Left colon (tissue), 2 donors: ENCODE measurements around the gene SAP30BP. TPM values are rescaled to one million over a fixed set of nuclear protein-coding genes. Genes with fewer than 3 reads are reported as not detected.
A peak's percentile ranks its signal among the peaks of the same experiment; 100 is the strongest.

Experiments used
- ATAC-seq: fragments of 200-7000 bp; cut with Tn5 transposase; one replicate; pipeline ENCODE4 v1.9.1; 2020; ENCODE audit warnings: mild to moderate bottlenecking, moderate library complexity
- DNase-seq, 2 donors: peaks; one replicate each; pipeline ENCODE4 v3.0.0-alpha.2; 2020
- intact Hi-C, 2 donors: fragments of 100-400 bp; cut with DNase I in 1 of 2; cut with micrococcal nuclease in 1 of 2; formaldehyde crosslinking; loops; one replicate each; pipeline versions ENCODE4 v1.11.2 to v1.14.0; 2022; cut with DNase I, micrococcal nuclease
- total RNA-seq, 2 donors: library from RNA; stranded (reverse); fragmentation: NEBNext Ultra II Directional; extraction: Animal tissue kit (Norgen Biotek cat#: 25700); gene quantifications; one replicate each; pipeline ENCODE4 v1.2.1, GENCODE V29; 2021
- donor health status: DM: no; HTN: no; CAD: no.
- donor health status: DM: yes; HTN: yes; CAD: no.

The SAP30BP gene
- total RNA-seq, 2 donors from 2014 or later, result 72.1 to 72.5 TPM

- DNase-seq (no peak), ATAC-seq (no peak)
- intact Hi-C loops, result no loop called here
Measured at GRCh38 chr17:75743625-75744206, 76.6 kb downstream of the SAP30BP start.

DNA sequence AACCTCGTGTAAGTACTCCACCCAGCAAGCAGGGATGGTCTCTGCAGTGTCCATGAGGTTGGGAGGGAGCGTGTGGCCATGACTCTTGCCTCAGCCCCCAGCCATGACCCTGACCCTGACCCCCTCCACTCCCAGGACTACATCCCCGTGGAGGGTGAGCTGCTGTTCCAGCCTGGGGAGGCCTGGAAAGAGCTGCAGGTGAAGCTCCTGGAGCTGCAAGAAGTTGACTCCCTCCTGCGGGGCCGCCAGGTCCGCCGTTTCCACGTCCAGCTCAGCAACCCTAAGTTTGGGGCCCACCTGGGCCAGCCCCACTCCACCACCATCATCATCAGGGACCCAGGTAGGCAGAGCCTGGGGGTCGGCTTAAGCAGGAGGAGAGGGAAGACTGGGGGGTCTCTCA lies 81.6 kb downstream of the SAP30BP start:
- ATAC-seq (no peak), DNase-seq (no peak)
- intact Hi-C loops, result no loop called here

- intact Hi-C loops, result loop anchor here in 1 of 2 donors (10.0 kb wide), 1 partner anchor 75 kb away; no protein-coding TSS in a partner anchor
- ATAC-seq, result peak; percentile 61
- DNase-seq, result peak; percentile 62 to 92
Measured at GRCh38 chr17:75749545-75750389, 82.6 kb downstream of the SAP30BP start.

DNA sequence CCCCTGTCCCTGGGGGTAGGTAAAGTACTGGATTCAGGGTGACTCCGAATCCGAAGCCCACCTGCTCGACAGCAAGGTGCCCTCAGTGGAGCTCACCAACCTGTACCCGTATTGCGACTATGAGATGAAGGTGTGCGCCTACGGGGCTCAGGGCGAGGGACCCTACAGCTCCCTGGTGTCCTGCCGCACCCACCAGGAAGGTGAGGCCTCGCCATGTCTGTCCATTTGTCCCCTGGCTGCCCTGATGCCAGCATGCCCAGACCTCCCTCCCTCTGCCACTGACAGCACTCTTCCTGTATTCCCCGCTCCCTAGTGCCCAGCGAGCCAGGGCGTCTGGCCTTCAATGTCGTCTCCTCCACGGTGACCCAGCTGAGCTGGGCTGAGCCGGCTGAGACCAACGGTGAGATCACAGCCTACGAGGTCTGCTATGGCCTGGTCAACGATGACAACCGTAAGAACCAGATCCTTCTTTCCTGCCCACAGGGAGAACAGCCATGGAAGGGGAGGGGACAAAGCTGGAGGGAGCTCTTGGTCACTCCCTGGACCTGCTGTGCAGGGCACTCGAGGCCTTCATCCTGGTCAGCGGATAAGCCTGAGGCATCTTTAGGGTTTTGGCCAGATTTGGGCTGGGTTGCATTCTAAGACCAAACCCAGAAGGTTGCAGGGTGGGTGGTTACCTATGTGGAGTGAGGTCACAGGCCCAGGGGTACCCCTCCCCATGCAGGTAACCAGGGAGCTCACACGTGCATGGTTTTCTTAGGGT lies 83.7 kb downstream of the SAP30BP start:
- ATAC-seq, result no peak
- no peak for DNase-seq
- intact Hi-C loops, result loop anchor here in 1 of 2 donors (10.0 kb wide), 1 partner anchor 76 kb away; no protein-coding TSS in a partner anchor

- ATAC-seq (no peak), DNase-seq (no peak)
- intact Hi-C loops, result loop anchor here in 1 of 2 donors (10.0 kb wide), 1 partner anchor 77 kb away; no protein-coding TSS in a partner anchor
Measured at GRCh38 chr17:75751676-75752404, 84.7 kb downstream of the SAP30BP start.

DNA sequence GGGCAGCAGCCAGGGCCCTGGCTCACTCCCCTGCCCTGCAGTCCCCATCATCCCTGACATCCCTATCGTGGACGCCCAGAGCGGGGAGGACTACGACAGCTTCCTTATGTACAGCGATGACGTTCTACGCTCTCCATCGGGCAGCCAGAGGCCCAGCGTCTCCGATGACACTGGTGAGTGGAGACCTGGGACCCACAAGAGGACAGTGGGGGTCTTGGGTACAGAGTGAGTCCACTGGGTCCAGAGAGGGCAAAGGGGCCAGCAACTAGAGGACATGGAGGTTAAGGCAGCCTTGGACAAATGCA lies 85.2 kb downstream of the SAP30BP start:
- intact Hi-C loops, result loop anchor here in 1 of 2 donors (10.0 kb wide), 1 partner anchor 78 kb away; no protein-coding TSS in a partner anchor
- no peak for ATAC-seq
- DNase-seq, result no peak

DNA sequence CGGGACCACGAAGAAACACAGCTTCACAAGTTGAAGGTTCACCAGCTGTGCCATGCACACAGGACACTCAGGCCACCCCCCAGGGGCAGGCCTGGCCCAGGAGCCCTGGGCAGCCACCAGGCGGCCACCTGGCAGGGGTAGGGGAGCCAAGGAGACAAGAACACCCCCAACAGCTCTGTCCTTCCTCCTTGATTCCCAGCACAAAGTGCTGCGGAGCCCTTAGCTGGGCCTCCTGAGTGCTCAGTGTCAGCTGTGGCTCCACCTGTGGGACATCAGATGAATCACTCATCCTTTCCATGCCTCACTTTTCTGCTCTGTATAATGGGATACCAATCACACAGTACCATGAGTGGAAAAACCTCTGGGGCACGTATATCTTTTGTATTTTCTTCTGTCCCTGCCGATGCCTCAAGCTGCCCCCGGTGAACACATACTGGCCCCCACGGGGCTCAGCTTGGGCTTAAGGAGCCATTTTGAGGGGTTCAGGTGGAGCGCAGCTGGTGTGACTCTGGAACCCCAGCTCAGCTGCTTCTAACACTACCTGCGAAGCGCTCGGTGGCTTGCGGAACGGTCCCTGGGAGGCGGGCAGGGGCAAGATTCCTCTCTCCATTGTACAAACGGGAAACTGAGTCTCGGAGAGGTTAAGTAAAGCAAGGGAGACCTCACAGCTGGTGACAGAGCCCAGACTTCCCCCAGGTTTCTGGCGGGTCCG lies 85.8 kb downstream of the SAP30BP start:
- DNase-seq (no peak), ATAC-seq (no peak)
- intact Hi-C loops, result loop anchor here in 1 of 2 donors (10.0 kb wide), 1 partner anchor 78 kb away; no protein-coding TSS in a partner anchor

DNA sequence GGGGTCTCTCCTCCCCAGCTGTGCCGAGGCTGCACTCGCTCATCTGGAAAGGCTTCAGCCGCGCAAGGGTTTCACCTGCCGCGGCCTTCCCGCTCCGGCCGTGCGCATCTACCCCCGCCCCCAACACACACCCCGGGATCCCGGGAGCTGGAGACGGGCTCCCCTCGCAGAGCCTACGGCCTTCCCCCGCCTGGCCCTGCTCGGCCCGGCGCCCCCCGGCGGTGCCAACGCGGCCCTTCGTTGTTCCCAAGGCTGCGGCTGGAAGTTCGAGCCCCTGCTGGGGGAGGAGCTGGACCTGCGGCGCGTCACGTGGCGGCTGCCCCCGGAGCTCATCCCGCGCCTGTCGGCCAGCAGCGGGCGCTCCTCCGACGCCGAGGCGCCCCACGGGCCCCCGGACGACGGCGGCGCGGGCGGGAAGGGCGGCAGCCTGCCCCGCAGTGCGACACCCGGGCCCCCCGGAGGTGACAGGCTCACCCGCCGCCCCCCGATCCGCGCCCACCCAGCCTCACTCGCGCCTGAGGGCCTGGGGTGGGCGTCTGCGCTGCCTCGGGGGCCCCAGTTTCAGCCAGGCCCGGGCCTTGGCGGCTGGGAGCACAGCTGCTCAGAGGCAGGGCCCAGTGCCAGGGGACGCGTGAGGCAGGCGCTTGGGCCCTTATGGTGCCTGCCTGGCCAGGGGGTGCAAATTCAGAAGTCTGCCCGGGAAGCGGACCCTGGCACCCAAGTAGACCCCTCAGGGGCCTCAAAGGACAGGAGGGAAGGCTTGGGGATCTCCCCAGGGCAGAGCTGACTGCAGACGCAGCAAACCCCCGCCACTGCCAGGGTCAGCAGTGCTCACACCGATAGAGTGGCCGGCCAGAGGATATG lies 86.6 kb downstream of the SAP30BP start:
- ATAC-seq, result no peak
- intact Hi-C loops, result loop anchor here in 1 of 2 donors (10.0 kb wide), 1 partner anchor 79 kb away; no protein-coding TSS in a partner anchor
- DNase-seq, result peak in 1 of 2 donors; percentile 70

DNA sequence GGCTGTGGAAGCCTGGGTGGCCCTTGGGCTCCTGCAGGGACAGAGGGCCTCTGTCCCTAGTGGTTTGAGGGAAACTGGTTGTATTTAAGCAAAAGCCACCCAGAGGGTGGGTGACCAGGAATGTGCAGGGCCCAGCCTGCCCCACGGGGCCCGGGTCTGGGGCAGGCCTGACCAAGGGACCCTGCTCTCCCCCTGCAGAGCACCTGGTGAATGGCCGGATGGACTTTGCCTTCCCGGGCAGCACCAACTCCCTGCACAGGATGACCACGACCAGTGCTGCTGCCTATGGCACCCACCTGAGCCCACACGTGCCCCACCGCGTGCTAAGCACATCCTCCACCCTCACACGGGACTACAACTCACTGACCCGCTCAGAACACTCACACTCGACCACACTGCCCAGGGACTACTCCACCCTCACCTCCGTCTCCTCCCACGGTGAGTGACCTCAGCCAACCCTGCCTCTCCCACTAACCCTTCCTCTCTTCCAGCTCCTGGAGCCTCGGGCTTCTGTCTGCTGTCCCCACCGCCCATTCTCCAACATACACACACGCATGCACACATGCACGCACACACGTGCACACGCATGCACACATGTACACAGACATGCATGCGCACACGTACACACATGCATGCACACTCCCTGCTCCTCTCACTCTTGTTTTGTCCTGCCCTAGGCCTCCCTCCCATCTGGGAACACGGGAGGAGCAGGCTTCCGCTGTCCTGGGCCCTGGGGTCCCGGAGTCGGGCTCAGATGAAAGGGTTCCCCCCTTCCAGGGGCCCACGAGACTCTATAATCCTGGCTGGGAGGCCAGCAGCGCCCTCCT lies 87.5 kb downstream of the SAP30BP start:
- ATAC-seq, result no peak
- DNase-seq, result no peak
- intact Hi-C loops, result loop anchor here in 1 of 2 donors (10.0 kb wide), 1 partner anchor 80 kb away; no protein-coding TSS in a partner anchor

DNA sequence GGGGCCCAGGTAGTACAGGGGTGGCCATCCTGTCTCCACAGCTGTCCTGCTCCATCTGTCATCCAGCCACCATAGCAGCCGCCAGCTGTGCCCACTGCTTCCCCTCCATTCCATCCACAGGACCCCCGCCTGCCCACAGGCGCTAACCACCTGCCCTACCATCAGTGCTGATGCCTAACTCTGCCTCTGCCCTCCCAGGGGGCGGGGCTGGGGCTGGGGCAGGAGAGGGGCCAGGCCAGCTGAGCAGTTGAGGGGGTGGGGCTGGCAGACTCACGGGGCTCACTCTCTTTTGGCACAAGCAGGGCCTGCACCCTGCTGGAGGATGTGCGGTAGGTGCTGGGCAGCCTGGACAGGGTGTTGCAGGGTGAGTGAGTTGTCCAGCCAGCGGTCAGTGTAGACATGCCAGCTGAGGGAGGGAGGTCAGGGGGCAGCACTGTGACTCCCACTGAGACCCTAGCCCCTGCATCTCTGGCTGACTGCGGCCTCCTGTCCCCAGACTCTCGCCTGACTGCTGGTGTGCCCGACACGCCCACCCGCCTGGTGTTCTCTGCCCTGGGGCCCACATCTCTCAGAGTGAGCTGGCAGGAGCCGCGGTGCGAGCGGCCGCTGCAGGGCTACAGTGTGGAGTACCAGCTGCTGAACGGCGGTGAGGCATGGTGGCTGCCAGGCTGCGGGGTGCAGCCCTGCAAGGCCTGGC lies 88.2 kb downstream of the SAP30BP start:
- intact Hi-C loops, result loop anchor here in 1 of 2 donors (10.0 kb wide), 1 partner anchor 81 kb away; no protein-coding TSS in a partner anchor
- peak in 1 of 2 donors; percentile 24 for DNase-seq
- no peak for ATAC-seq

DNA sequence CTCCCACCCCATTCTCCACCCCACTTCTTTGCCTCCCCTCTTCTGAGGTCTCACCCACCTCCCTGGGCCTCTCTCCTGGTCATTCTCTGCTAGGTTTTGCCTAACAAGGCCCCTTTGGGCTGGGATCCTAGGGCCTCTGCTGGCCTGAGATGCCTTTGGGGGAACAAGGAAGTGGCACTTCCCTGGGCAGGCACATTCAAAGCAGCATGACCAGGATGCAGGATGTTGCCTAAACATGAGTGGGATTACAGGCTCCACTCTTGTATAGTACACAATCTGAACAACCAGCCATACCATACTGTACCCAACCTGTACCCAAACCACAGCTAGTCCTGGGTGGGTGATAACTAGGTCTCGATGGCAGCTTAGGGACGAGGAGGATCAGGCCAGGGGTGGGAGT lies 88.9 kb downstream of the SAP30BP start:
- DNase-seq (no peak), ATAC-seq (no peak)
- intact Hi-C loops, result loop anchor here in 1 of 2 donors (10.0 kb wide), 1 partner anchor 81 kb away; no protein-coding TSS in a partner anchor

- DNase-seq (no peak), ATAC-seq (no peak)
- intact Hi-C loops, result loop anchor here in 1 of 2 donors (10.0 kb wide), 1 partner anchor 82 kb away; no protein-coding TSS in a partner anchor
Measured at GRCh38 chr17:75756451-75757085, 89.4 kb downstream of the SAP30BP start.

GRCh38 chr17:75757086-75757681 lies 90.0 kb downstream of the SAP30BP start:
- no peak for ATAC-seq
- intact Hi-C loops, result loop anchor here in 1 of 2 donors (10.0 kb wide), 1 partner anchor 82 kb away; no protein-coding TSS in a partner anchor
- DNase-seq, result no peak
